Measurements from ENCODE around the gene SART3. TPM values are rescaled to one million over a fixed set of nuclear protein-coding genes. Genes with fewer than 3 reads are reported as not detected.
A peak's percentile ranks its signal among the peaks of the same experiment; 100 is the strongest.

SART3 gene
- total RNA-seq, 4 donors from 2014 or later, result 37.0 to 68.7 (median 48.2) TPM

DNA sequence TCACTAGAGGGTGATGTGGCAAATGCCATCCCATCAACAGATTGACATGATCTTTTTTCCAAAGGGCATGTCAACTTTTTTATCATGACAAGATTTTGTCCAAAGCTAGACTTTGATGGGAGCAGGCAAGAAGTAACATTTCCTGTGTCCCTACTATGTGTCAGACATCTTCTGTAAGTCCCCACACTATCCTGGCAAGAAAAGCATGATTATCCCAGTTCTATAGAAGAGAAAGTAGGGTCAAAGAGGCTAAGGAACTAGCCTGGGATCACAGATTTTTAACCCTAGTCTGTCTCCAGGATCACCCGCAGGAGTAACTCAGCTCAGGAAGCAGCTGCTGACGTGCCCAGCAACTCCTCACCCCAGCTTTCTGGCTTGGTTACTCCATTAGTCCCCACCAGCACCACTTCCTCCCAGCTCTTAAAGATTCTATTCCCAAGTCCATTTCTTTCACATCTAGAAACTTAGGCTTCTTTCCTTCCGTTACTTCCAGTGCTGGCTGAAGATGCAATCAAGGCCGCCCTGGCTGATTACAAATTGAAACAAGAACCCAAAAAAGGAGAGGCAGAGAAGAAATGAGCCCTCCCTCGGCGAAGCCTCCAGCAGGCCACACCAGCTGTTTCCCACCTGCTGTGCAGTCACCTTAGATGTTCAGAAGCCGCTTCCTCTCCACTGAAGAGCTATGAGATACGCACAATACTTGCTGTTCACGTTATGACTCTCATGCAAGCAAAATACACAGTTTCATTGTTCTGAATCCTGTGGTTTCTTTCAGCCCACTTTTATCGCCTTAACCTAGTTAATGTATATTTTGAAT lies 7.6 kb upstream of the SART3 start:
- intact Hi-C loops (cut with DNase I), result loop anchor here (10.0 kb wide), 2 partner anchors 236 to 526 kb away; partner anchors contain the start of genes ALKBH2 and UNG
- Histone ChIP-seq H3K4me3 (no peak overlapping the region), H3K36me3 (peaks cover 0 to 66% (median 25%) of the 10 kb centered on the region in 3 donors), H3K4me1 (peaks cover 4 to 44% (median 12%) of the 10 kb centered on the region in 3 donors), H3K27ac (peak overlapping the region in 3 of 4 donors; percentile 4 to 53 (median 18)), H3K9me3 (no peaks in the 10 kb centered on the region), H3K27me3 (no peaks in the 10 kb centered on the region)
- no peak for TF ChIP-seq POLR2A (IDR thresholded peaks at IDR 0.05)
- TF ChIP-seq, protein P1, sequence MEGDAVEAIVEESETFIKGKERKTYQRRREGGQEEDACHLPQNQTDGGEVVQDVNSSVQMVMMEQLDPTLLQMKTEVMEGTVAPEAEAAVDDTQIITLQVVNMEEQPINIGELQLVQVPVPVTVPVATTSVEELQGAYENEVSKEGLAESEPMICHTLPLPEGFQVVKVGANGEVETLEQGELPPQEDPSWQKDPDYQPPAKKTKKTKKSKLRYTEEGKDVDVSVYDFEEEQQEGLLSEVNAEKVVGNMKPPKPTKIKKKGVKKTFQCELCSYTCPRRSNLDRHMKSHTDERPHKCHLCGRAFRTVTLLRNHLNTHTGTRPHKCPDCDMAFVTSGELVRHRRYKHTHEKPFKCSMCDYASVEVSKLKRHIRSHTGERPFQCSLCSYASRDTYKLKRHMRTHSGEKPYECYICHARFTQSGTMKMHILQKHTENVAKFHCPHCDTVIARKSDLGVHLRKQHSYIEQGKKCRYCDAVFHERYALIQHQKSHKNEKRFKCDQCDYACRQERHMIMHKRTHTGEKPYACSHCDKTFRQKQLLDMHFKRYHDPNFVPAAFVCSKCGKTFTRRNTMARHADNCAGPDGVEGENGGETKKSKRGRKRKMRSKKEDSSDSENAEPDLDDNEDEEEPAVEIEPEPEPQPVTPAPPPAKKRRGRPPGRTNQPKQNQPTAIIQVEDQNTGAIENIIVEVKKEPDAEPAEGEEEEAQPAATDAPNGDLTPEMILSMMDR (IDR thresholded peaks at IDR 0.05), result no peak
- no peak for DNase-seq
- WGBS, 2 donors, result 76 to 85% methylated on average over 7 to 10 of the region's 10 CpGs

DNA sequence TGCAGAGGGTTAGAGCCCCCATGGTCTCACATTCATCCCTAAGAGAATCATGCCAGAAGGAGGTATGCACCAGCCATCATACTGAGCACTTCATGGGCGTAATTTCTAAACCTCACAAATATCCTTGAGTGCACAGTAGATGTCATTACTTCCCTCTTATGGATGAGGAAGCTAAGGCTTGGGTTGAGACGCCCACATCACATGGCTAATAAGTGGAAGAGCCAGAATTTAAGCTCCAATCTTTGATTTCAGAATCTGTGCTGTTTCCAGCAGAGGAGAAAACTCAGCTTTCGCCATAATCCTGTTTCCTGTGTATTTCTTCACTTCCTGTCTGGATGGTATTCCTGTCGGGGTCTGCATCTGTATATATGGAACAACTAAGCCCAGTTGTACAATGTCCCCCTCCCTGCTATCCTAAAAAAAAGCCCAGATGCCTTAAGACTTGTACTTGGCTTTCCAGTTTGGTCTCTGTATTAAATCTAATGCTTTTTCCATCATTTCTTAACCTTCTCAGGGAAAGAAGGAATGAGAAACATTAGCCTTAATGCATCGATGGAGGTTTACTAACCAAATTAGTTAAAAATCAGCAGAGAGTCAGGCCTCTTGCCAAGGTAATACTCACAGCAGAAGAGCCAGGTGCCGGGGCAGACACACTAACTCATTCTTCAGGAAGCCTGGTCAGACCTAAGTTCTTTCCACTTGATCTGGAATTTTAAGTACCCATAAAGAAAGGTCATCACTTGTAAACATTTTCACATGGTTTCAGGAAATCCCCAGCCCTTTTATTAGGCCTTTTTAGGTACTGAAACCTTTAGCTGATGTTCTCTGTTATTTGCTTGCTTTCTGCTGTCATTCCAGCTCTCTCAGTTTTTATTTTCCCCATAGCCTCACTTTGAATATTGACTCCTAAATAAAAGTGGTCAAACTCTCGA lies 6.7 kb upstream of the SART3 start:
- Histone ChIP-seq H3K4me1 (peaks cover 4 to 51% (median 15%) of the 10 kb centered on the region in 3 donors), H3K27me3 (no peaks in the 10 kb centered on the region), H3K36me3 (peaks cover 0 to 66% (median 25%) of the 10 kb centered on the region in 3 donors), H3K9me3 (no peaks in the 10 kb centered on the region), H3K4me3 (no peak overlapping the region), H3K27ac (peak overlapping the region in 3 of 4 donors; percentile 4 to 56 (median 18))
- TF ChIP-seq POLR2A (IDR thresholded peaks at IDR 0.05), result no peak
- TF ChIP-seq, protein P1 (IDR thresholded peaks at IDR 0.05), result no peak
- intact Hi-C loops (cut with DNase I), result loop anchor here (10.0 kb wide), 2 partner anchors 237 to 527 kb away; partner anchors contain the start of genes ALKBH2 and UNG
- WGBS, 2 donors, result 69 to 74% methylated on average over 7 of the region's 7 CpGs
- DNase-seq, result no peak

DNA sequence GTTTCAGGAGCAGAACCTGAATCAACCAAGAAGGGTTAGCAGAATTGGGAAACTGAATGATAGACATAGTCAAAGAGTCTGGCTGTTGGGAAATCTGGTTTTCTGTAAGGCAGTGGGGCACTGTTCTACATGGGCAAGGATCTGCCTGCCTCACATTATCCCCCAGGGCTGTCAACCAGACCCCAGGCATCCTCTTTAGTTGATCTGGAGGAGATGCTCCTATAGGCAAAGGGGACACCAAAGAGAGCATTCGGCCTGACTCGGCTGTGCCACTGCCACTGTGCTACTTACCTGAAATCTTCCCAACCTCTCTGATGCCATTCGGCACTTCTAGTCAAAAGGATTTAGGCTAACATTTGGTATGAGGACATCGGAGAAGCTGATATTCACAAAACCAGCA lies 5.5 kb upstream of the SART3 start:
- no peaks in the 10 kb centered on the region for H3K27me3 ChIP-seq
- H3K4me3 ChIP-seq, result no peak overlapping the region
- 94% methylated on average over 2 of the region's 4 CpGs; no CpG with 5 or more reads in 1 of the 2 donors for WGBS, 2 donors
- peaks cover 4 to 56% (median 15%) of the 10 kb centered on the region in 3 donors for H3K4me1 ChIP-seq
- TF ChIP-seq POLR2A (IDR thresholded peaks at IDR 0.05), result no peak
- TF ChIP-seq, protein P1 (IDR thresholded peaks at IDR 0.05), result no peak
- no peak for DNase-seq
- intact Hi-C loops (cut with DNase I), result loop anchor here (10.0 kb wide), 2 partner anchors 238 to 528 kb away; partner anchors contain the start of genes ALKBH2 and UNG
- H3K9me3 ChIP-seq, result no peaks in the 10 kb centered on the region
- peak overlapping the region in 3 of 4 donors; percentile 4 to 56 (median 41) for H3K27ac ChIP-seq
- H3K36me3 ChIP-seq, result peaks cover 0 to 66% (median 25%) of the 10 kb centered on the region in 3 donors

DNA sequence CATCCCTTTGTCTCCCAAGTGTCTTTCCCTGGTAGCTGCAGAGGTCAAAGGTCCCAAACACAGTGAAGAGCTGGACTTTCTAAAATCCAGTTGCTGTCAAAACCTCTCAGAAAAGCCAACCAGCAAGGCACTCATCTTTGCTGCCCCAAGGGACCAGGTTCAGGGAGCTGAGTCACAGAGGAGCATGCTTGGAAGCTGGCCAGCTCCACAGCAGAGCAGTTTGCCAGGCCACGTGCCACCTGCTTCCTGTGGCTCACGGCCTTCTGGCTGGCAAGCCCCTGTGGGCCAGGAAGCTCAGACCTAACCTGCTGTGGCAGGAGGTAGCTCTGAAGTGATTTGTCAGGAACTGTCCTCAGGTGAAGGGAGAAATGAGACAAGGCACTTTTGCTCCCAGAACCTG lies 5.0 kb upstream of the SART3 start:
- intact Hi-C loops (cut with DNase I), result loop anchor here (10.0 kb wide), 2 partner anchors 239 to 529 kb away; partner anchors contain the start of genes ALKBH2 and UNG
- WGBS, 2 donors, result 0% methylated on average over 1 to 2 of the region's 2 CpGs
- no peak for DNase-seq

More for the DNA sequence above, 5.0 kb upstream of the SART3 start:
- H3K9me3 ChIP-seq, result no peaks in the 10 kb centered on the region
- H3K4me3 ChIP-seq, result no peak overlapping the region
- H3K36me3 ChIP-seq, result peaks cover 0 to 66% (median 25%) of the 10 kb centered on the region in 3 donors
- H3K4me1 ChIP-seq, result peaks cover 4 to 56% (median 15%) of the 10 kb centered on the region in 3 donors
- H3K27me3 ChIP-seq, result no peaks in the 10 kb centered on the region
- no peak for TF ChIP-seq POLR2A (IDR thresholded peaks at IDR 0.05)
- TF ChIP-seq, protein P1 (IDR thresholded peaks at IDR 0.05), result no peak
- H3K27ac ChIP-seq, result peak overlapping the region in 3 of 4 donors; percentile 4 to 56 (median 41)

All from esophagus squamous epithelium (tissue), 5 donors.